ELR (cell line): ENCODE measurements around the gene STEAP3.

Experiments
- DNase-seq: peaks from one replicate; pipeline ENCODE4 v3.0.0-alpha.2; 2015; ENCODE audit warnings: low read depth

STEAP3 gene

GRCh38 chr2:119292226-119292625, 68.6 kb downstream of the STEAP3 start:
- DNase-seq: no peak

- peak; percentile 46 for DNase-seq
These were observed 69.6 kb downstream of the STEAP3 start for GRCh38 chr2:119293254-119293653.

- DNase-seq: no peak
These were observed 70.3 kb downstream of the STEAP3 start for GRCh38 chr2:119293900-119294299.

- DNase-seq: no peak
These were observed 71.0 kb downstream of the STEAP3 start for GRCh38 chr2:119294671-119295070.

GRCh38 chr2:119295688-119296375, 72.2 kb downstream of the STEAP3 start:
- peak; percentile 3 for DNase-seq

- DNase-seq: no peak
These were observed 77.8 kb downstream of the STEAP3 start for GRCh38 chr2:119301413-119301812.

- DNase-seq: no peak
These were observed 81.2 kb downstream of the STEAP3 start for GRCh38 chr2:119304847-119305246.

GRCh38 chr2:119305497-119306195, 82.0 kb downstream of the STEAP3 start:
- DNase-seq: no peak

- no peak for DNase-seq
These were observed 82.6 kb downstream of the STEAP3 start for GRCh38 chr2:119306196-119306590.

GRCh38 chr2:119307419-119308140, 83.9 kb downstream of the STEAP3 start:
- DNase-seq: no peak

- no peak for DNase-seq
These were observed 85.2 kb downstream of the STEAP3 start for GRCh38 chr2:119308793-119309330.

GRCh38 chr2:119311371-119311770, 87.7 kb downstream of the STEAP3 start:
- no peak for DNase-seq

GRCh38 chr2:119311831-119312230, 88.2 kb downstream of the STEAP3 start:
- no peak for DNase-seq
